Measurements from ENCODE around the gene SPECC1L.

Gene SPECC1L

DNA sequence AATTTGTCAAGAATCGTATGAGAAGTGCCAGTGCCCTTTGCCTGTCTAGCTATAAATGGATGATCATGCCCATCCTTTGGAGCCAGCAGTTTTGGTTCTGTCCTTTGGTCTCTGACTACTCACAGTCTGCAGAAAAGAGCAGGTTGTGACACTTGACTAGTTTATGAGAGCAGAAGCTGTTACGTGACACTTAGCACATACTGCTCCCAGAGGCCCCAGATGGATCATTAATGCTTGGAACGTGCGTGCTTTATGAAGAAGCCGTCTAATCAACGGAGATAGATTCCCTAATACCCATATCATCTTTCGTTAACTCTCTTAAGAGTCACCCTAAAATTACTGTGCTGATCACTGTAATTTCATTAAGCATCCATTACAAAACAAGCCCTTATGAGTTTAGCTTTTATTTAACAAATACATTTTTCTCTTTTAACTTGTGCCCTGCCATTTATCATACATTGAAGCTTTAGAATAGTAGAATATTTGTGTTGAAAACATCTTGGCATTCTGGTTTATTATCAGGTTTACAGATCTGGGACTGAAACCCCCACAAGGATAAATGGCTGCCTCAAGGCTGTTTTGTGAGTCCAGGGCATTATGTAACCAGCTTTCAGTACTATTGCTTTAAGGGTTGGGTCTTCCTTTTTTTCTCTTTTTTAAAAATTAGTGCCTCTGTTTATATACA, 109.7 kb downstream of the SPECC1L start:
- TF ChIP-seq, protein P1, sequence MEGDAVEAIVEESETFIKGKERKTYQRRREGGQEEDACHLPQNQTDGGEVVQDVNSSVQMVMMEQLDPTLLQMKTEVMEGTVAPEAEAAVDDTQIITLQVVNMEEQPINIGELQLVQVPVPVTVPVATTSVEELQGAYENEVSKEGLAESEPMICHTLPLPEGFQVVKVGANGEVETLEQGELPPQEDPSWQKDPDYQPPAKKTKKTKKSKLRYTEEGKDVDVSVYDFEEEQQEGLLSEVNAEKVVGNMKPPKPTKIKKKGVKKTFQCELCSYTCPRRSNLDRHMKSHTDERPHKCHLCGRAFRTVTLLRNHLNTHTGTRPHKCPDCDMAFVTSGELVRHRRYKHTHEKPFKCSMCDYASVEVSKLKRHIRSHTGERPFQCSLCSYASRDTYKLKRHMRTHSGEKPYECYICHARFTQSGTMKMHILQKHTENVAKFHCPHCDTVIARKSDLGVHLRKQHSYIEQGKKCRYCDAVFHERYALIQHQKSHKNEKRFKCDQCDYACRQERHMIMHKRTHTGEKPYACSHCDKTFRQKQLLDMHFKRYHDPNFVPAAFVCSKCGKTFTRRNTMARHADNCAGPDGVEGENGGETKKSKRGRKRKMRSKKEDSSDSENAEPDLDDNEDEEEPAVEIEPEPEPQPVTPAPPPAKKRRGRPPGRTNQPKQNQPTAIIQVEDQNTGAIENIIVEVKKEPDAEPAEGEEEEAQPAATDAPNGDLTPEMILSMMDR (IDR thresholded peaks at IDR 0.05; ENCODE audit: extremely low read depth, insufficient read depth, missing control alignments), result no peak
- DNase-seq (ENCODE audit: low spot score), result no peak
- in situ Hi-C loops (cut with MboI; ENCODE audit: low pct_unique_long_range_greater_than_20kb, low sequenced_read_pairs, unreplicated experiment), result no loop called here

DNA sequence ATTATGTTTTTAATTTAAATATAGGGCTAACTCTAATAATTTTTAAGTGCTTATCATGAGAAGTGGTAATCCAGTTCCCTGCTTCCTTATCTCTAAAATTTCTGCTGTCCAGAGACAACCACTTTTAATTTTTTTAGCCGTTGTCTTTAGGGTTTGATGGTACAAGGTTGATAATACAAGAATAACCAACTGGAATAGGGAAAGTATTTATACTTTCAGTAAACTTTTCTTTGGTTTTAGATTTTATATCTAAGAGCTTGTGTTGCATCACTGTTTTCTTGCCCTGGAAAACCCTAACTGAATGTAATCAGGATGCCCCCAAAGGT, 110.2 kb downstream of the SPECC1L start:
- no peak for DNase-seq (ENCODE audit: low spot score)
- in situ Hi-C loops (cut with MboI; ENCODE audit: low pct_unique_long_range_greater_than_20kb, low sequenced_read_pairs, unreplicated experiment), result no loop called here
- TF ChIP-seq, protein P1 (IDR thresholded peaks at IDR 0.05; ENCODE audit: extremely low read depth, insufficient read depth, missing control alignments), result no peak

DNA sequence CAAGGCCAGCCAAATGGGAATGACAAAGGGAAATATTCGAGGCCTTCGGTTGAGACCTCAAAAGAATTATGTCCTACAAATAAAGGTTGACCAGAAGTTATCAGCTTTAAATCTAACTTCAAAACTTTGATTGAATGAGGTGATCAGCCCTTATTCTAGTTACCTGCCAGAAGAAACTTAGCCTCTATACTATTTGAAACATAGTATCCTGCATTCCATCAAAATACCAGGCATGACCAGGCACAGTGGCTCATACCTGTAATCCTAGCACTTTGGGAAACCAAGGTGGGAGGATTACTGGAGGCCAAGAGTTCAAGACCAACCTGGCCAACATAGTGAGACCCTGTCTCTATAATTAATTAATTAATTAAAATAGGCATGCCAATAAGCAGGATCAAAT, 112.4 kb downstream of the SPECC1L start:
- DNase-seq (ENCODE audit: low spot score), result no peak
- TF ChIP-seq, protein P1 (IDR thresholded peaks at IDR 0.05; ENCODE audit: extremely low read depth, insufficient read depth, missing control alignments), result no peak
- in situ Hi-C loops (cut with MboI; ENCODE audit: low pct_unique_long_range_greater_than_20kb, low sequenced_read_pairs, unreplicated experiment), result no loop called here

DNA sequence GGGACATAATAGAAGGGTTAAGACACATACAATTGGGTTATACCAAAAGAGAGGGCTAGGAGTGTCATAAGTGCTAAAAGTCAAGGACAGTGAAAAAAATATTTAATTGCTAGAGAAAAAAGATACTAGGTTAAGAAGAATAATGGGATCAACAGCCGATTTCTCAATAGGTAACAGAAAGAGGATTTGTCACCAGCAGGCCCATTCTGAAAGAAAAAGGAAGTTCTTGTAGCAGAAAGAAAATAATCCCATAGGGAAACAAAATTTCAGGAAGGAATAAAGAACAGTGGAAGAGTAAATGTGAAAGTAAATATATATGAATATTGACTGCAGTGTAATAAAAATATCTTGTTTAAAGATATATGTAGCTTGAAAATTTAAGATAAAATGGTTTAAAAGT, 113.5 kb downstream of the SPECC1L start:
- TF ChIP-seq, protein P1 (IDR thresholded peaks at IDR 0.05; ENCODE audit: extremely low read depth, insufficient read depth, missing control alignments), result no peak

DNA sequence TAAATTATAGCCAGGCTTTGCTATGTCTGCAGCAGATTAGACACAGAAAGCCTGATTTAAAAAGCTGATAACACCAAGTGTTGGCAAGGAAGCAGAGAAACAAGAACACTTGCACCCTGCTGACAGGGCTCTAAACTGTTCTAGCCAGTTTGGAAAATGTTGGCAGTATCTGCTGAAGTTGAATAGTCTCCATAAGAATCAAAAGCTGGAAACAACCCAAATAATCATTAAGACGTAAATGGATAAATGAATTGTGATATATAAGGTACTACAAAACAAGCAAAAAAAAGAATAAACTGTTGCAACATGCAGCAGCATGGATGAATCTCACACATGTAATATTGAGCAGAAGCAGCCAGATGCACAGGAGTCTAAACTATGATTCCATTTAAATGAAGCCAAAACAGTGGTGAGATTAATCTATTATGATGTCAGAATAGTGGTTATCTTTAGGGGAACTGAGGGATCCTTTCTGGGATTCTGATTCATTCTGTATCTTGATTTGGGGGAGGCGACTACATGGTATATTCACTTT, 116.4 kb downstream of the SPECC1L start:
- TF ChIP-seq, protein P1 (IDR thresholded peaks at IDR 0.05; ENCODE audit: extremely low read depth, insufficient read depth, missing control alignments), result no peak
- DNase-seq (ENCODE audit: low spot score), result no peak
- in situ Hi-C loops (cut with MboI; ENCODE audit: low pct_unique_long_range_greater_than_20kb, low sequenced_read_pairs, unreplicated experiment), result no loop called here

More for the DNA sequence above, 113.5 kb downstream of the SPECC1L start:
- no peak for DNase-seq (ENCODE audit: low spot score)
- in situ Hi-C loops (cut with MboI; ENCODE audit: low pct_unique_long_range_greater_than_20kb, low sequenced_read_pairs, unreplicated experiment), result no loop called here

DNA sequence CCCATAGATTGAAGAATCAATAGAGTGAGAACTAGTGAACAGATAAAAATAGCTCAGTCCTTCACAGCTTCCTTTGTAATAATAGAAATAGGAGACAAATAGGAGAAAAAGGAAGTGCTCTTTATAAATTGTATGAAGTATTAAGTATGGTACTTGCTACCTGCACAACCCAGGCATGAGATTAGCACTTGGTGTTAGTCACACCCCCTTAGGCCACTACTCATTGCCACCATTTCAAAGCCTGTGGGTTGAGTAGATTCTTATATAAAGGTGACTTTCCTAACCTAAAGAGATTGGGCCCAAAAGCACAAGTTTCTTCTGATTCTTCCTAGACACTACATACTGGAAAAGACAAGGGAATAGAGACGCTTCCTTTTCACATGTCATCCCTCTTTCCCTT, 119.0 kb downstream of the SPECC1L start:
- TF ChIP-seq, protein P1 (IDR thresholded peaks at IDR 0.05; ENCODE audit: extremely low read depth, insufficient read depth, missing control alignments), result no peak
- no peak for DNase-seq (ENCODE audit: low spot score)
- in situ Hi-C loops (cut with MboI; ENCODE audit: low pct_unique_long_range_greater_than_20kb, low sequenced_read_pairs, unreplicated experiment), result no loop called here
